Ishikawa (cell line): ENCODE data around the gene MAP3K5.

Source experiments
- MAX ChIP-seq: IDR thresholded peaks from 2 replicates; pipeline ENCODE4 v1.6.1; 2012
- TAF1 ChIP-seq: IDR thresholded peaks from 2 replicates; pipeline ENCODE4 v1.6.1; 2012; ENCODE audit warnings: low read depth, mild to moderate bottlenecking

- TF ChIP-seq MAX, result no peak
- TF ChIP-seq TAF1, result no peak
These were observed 107.8 kb downstream of the MAP3K5 start for GRCh38 chr6:136684466-136684865.
